ENCODE data around the gene SLC22A4.

The SLC22A4 gene

DNA sequence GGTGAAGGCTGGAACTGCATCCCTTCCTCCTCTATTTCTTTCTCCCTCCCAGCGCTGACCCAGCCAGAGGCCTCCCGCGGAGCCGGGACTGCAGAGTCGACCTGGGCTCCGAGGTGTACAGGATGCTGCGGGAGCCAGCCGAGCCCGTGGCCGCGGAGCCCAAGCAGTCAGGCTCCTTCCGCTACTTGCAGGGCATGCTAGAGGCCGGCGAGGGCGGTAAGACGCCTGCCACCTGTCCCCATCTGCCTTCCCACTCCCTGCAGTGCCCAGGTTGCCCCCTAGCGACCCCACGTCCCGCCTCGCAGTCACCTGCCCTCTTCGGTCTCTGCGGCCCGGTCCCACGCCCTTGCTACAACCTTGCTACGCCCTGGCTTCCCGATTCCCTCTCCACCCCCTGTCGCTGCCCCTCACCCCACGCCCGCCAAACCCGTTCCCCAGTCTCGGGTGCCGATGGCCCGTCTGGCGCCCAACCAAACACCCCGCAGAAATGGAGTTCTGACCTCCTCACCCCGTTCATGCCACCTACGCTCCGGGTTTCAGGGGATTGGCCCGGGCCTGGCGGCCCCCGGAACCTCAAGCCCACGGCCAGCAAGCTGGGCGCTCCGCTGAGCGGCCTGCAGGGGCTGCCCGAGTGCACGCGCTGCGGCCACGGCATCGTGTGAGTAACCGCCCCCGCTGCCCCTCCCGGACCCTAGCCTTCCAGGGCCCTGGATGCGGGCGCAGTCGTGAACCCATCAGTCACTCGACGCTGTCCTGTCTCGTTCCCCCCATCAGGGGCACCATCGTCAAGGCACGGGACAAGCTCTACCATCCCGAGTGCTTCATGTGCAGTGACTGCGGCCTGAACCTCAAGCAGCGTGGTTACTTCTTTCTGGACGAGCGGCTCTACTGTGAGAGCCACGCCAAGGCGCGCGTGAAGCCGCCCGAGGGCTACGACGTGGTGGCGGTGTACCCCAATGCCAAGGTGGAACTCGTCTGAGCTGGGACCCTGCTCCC lies 22.6 kb upstream of the SLC22A4 start:
- DNase-seq (ENCODE audit: insufficient read length, low spot score) (no peak), FAIRE-seq (no peak)
- TF ChIP-seq, protein P1, sequence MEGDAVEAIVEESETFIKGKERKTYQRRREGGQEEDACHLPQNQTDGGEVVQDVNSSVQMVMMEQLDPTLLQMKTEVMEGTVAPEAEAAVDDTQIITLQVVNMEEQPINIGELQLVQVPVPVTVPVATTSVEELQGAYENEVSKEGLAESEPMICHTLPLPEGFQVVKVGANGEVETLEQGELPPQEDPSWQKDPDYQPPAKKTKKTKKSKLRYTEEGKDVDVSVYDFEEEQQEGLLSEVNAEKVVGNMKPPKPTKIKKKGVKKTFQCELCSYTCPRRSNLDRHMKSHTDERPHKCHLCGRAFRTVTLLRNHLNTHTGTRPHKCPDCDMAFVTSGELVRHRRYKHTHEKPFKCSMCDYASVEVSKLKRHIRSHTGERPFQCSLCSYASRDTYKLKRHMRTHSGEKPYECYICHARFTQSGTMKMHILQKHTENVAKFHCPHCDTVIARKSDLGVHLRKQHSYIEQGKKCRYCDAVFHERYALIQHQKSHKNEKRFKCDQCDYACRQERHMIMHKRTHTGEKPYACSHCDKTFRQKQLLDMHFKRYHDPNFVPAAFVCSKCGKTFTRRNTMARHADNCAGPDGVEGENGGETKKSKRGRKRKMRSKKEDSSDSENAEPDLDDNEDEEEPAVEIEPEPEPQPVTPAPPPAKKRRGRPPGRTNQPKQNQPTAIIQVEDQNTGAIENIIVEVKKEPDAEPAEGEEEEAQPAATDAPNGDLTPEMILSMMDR (IDR thresholded peaks at IDR 0.05; ENCODE audit: insufficient read depth, missing control alignments), result no peak

DNA sequence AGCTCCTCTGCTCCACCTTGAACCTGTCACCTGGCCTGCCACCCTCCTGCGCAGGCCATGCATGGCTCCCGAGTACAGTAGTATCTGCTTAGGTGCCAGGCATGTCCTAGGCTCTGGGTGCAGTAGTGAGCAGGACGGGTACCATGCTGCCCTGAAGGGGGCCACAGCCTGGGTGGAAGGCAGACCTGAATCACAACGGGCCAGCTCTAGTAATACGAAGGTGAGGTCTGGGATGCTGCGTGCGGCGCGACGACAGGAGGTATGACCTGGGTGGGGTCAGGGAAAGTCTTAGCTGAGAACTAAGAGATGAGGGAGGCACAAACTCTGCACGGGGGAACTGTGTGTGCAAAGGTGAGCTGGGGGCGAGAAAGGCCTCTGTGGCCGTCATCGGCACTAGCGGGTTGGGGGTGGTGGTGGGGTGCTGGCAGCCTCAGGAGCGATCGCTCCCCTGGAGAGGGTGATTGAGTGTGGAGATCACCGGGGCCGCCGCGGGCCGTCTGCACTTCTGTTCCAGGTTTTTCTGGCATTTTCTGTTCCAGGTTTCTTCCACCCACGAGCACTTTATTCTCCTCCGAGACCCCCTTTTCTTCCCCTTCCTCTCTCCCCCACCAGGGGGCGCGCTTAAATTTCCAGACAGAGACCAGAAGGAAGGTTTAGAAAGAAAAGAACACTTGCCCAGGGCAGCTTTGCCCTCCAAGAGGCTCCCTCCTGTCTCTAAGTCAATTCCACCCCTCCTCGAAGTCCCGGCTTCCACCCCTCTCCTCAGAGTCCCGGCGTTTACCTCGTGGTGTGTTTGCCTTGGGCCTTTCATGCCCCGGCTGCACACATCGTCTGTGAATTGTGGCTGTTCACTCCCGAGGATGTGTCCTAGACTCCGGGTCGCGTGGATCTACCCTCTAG lies 21.6 kb upstream of the SLC22A4 start:
- no peak for FAIRE-seq
- DNase-seq (ENCODE audit: insufficient read length, low spot score), result peak; percentile 79
- TF ChIP-seq, protein P1 (IDR thresholded peaks at IDR 0.05; ENCODE audit: insufficient read depth, missing control alignments), result peak; percentile 87

DNA sequence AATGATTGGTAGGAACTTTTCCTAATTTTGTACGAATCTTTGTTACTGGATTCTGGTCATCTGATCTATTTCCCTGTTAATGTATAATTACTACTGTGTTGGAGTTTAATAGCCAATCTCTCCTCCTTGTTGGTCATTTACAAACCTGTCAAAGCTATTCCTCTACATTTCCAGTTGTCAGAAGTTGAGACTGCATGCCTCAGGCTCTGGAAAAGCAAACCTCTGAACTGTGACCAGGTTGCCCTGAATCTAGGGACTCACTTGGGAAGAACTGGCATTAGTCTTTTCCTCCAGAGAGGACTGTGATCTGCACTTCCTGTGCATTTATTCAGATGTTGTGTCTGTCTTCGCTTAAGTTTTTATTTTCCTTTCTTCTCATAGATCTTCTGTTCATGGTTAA lies 20.6 kb upstream of the SLC22A4 start:
- DNase-seq (ENCODE audit: insufficient read length, low spot score) (no peak), FAIRE-seq (no peak)
- TF ChIP-seq, protein P1 (IDR thresholded peaks at IDR 0.05; ENCODE audit: insufficient read depth, missing control alignments), result no peak

DNA sequence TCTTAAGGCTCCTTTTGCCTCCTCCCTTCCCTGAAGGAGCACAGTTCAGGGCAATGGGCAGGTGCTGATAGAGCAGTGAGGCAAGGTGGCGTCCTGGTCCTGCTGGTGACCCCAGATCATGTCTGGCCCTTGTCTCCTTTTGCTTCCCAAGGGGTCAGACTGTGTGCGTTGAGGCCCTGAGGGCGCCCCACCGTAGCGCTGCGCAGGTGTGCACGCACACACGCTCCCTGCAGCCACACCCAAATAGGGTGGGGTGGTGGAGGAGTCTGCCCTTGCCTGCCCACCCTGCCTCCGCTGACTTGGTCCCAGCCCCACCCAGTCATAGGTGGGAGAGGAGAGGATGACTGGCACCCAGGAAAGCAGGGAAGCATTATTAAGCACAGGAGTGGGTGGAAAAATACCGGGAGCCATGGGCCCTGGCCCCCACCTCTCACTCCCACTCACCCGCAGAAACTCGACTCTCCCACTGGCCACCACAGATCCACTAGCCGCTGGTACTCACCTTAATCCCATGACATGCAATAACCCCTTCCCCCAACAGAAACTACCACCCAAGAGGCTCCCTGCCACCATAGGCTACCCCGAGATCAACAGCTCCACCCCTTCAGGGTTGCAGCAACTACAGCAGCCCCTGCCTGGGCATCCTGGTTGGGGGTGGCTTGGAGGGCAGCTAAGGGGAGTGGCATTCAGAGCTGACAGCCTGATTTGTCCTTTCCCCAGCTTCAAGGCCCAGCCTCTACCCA lies 20.0 kb upstream of the SLC22A4 start:
- DNase-seq (ENCODE audit: insufficient read length, low spot score) (no peak), FAIRE-seq (no peak)
- TF ChIP-seq, protein P1 (IDR thresholded peaks at IDR 0.05; ENCODE audit: insufficient read depth, missing control alignments), result no peak

DNA sequence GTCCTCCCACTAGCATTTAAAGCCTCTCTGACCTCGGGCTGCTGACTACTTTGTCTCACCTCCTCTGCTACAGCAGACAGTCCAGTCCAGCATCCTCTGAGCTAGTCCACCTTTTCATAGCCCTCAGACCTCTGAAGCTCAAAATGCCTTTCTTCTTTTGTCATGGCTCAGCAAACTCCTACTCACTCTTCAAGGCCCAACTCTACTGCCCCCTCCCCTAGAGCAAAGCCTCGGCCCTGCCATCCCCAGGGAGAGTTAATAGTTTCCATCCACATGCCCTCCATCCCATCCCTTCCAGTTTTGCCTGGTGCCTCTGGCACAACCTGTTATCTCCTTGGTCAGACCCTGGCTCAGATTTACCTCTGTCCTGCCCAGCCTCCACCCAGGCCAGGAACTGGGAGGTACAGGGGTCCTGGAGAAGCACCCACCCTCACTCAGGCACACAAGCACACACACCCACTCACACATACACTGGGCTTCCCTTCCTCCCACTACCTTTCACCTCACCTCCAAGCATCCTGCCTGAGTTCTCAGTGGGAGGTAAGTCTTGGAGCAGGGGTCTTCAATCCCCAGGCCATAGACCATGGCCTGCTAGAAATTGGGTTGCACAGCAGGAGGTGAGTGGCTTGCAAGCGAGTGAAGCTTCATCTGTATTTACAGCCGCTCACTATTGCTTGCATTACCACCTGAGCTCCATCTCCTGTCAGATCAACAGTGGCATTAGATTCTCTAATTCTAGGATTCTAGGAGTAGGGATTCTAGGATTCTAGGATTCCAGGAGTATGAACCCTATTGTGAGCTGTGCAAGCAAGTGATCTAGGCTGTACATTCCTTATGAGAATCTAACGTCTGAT lies 18.6 kb upstream of the SLC22A4 start:
- TF ChIP-seq, protein P1 (IDR thresholded peaks at IDR 0.05; ENCODE audit: insufficient read depth, missing control alignments), result no peak
- DNase-seq (ENCODE audit: insufficient read length, low spot score) (no peak), FAIRE-seq (no peak)

DNA sequence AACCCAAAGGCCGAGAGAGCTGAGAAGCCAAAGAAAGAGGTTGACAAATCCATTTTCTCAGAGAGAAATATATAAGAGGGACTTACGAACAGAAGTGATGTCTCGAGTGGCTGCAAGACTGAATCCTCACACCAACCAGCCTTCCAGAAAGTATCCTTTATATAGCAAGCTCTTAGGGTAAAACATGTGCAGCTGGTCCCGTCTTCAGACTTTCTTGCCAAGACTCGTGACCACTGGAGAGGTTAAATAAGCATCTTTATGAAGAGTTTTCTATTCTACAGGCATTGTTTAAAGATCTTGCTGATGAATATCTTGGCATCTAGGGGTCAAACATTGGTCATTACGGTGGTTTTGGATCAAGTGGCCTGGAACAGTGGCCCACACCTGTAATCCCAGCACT lies 16.9 kb upstream of the SLC22A4 start:
- TF ChIP-seq, protein P1 (IDR thresholded peaks at IDR 0.05; ENCODE audit: insufficient read depth, missing control alignments), result no peak

More for the DNA sequence above, 16.9 kb upstream of the SLC22A4 start:
- DNase-seq (ENCODE audit: insufficient read length, low spot score) (no peak), FAIRE-seq (no peak)

All from D721Med (cell line).